DMS 273 (cell line): ENCODE measurements around the gene STT3A.

ENCODE experiments used
- DNase-seq: peaks from one replicate; lab custom pipeline; 2025; ENCODE audit not compliant: unreplicated experiment; lab: John Stamatoyannopoulos, UW

Gene STT3A

DNA sequence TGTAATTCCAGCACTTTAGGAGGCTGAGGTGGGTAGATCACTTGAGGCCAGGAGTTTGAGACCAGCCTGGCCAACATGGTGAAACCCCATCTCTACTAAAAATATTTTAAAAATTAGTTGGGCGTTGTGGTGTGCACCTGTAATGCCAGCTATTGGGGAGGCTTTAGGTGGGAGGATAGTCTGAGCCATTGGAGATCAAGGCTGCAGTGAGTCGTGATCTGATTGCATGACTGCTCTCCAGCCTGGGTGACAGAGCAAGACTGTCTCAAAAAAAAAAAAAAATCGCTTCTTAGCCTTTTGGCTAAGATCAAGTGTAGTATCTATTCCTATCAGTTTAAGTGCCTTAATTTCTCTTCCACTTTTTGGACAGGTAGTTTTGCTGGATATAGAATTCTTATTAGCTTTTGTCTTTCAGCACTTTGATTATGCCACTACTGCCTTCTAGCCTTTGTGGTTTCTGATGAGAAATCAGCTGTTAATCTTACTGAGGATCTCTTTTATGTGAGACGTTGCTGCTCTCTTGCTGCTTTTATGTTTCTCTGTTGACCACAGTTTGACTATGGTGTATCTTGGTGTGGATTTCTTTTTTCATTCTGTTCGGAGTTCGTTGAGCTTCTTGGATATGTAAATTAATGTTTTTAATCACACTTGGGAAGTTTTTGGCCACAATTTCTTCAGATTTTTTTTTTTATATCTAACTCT is 57.0 kb downstream of the STT3A start:
- no peak for DNase-seq

DNA sequence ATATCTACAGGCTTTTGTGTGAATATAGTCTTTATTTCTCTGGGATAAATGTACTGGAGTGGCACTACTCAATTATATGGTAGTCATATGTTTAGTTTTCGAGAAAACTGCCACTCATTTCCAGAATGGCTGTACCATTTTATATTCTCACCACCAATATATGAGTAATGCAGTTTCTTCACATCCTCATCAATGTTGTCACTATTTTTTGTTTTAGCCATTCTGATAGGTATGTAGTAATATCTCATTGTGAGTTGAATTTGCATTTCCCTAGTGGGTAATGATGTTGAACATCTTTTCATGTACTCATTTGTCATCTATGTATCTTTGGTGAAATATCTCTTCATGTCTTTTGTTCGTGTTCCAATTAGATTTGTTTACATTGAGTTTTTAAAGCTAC is 70.0 kb downstream of the STT3A start:
- no peak for DNase-seq

DNA sequence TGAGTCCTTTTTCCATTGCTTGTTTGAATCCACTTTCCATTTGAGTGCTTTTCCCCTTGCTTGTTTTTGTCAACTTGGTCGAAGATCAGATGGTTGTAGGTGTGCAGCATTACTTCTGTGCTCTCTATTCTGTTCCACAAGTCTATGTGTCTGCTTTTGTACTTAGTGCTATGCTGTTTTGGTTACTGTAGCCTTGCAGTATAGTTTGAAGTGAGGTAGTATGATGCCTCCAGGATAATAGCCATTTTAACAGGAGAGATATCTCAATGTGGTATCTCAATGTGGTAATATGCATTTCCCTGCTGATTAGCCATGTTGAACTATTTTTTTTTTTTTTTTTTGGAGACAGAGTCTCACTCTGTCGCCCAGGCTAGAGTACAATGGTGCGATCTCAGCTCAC is 71.3 kb downstream of the STT3A start:
- no peak for DNase-seq

DNA sequence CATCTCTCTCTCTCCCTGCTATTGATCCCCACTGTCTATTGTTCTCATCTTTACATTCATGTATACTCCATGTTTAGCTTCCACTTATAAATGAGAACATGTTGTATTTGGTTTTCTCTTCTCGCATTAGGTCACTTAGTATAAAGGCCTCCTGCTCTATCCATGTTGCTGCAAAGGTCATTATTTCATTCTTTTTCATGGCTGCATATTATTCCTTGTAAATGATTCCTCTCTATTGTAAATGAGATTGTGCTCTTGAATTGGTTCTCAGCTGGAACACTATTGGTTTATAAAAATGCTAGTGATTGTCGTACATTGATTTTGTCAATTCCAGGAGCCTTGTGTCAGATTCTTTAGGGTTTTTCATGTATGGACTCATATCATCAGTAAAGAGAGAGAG is 74.5 kb downstream of the STT3A start:
- no peak for DNase-seq

DNA sequence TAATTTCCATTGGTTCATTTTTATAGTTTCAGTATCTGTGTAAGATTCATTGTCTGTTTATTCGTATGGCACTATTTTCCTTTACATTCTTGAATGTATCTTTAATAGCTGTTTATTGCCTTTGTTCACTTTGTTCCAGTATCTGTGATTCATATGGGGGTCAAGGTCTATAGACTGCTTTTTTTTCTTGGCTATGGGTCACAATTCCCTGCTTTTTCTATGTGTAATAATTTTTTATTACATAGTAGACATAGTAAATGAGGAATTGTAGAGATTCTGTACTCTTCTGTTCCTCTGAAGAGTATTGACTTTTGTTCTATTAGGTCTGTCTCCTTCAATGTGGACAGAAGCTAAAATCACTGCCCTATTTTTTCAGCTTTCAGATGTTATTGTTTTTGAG is 77.5 kb downstream of the STT3A start:
- no peak for DNase-seq

DNA sequence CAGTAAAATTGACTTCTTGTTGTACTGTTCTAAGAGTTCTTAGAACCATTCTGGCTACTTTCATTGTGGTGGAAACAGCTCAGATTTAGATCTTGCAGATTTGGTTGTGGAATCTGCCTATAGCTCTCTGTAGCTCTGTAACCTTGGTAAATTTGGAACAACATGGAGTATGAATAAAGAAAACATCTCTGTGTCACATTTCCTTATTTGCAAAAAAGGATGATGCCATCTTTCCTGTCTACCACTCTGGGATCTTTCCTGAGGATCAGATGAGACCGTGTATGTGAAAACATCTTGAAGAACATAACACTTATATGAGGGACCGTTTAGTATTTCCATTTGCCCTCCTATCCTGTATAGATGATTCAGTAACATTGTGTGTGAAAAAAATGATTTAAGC is 78.9 kb downstream of the STT3A start:
- DNase-seq, result no peak
